HFF-Myc (cell line): ENCODE results near the gene TLE5.

Source experiments
- DNase-seq: peaks from one replicate; pipeline ENCODE4 v3.0.0-alpha.2; 2011; ENCODE audit warnings: low read depth; ENCODE audit errors: extremely low read depth
- H3K4me3 ChIP-seq: replicated peaks from 2 replicates; pipeline ENCODE4 v1.5.1; 2011; ENCODE audit warnings: low read depth, mild to moderate bottlenecking, control low read depth, low read length
- TF ChIP-seq, protein P1 (sequence below): IDR thresholded peaks from 2 replicates; pipeline ENCODE4 v1.5.1; 2012; ENCODE audit warnings: mild to moderate bottlenecking, low read depth, low read length, control low read depth; ENCODE audit errors: missing control alignments

TLE5 gene

DNA sequence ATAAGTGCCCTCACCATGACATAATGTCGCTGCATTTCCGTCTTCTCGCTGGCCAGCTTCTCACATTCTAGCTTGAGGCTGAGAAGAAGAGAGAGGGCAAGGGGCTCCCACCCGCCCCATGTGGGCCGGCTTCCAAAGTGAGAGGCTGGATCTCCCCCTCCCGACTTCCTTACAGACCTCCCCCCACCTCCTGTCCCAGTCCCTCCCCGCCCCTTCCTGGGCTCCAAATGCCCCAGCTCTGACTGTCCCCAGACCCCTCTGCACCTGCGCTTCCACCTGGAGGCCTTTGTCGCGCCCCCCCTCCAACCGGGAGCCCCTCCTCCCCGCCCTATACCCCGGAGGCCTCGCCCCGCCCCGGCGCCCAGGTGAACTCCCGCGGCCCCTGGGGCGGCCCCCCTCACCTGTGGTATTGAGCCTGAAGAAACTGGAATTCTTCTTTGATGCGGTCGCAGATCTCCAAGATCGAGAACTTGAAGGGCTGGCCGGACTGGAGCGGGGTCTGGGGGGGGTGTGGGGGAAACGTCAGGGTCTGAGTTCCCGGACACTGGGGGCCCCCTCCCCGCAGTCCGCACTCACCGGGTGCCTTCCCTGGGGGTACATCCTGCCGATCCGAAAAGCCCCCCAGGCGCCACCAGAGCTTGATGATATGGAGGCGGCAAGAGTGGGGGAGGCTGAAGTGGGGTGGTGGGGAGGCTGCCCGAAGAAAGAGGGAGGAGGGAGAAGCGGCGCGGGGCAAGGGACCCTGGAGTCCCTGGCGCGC, 33.8 kb downstream of the TLE5 start:
- TF ChIP-seq, protein P1, sequence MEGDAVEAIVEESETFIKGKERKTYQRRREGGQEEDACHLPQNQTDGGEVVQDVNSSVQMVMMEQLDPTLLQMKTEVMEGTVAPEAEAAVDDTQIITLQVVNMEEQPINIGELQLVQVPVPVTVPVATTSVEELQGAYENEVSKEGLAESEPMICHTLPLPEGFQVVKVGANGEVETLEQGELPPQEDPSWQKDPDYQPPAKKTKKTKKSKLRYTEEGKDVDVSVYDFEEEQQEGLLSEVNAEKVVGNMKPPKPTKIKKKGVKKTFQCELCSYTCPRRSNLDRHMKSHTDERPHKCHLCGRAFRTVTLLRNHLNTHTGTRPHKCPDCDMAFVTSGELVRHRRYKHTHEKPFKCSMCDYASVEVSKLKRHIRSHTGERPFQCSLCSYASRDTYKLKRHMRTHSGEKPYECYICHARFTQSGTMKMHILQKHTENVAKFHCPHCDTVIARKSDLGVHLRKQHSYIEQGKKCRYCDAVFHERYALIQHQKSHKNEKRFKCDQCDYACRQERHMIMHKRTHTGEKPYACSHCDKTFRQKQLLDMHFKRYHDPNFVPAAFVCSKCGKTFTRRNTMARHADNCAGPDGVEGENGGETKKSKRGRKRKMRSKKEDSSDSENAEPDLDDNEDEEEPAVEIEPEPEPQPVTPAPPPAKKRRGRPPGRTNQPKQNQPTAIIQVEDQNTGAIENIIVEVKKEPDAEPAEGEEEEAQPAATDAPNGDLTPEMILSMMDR, result no peak
- DNase-seq, result no peak
- H3K4me3 ChIP-seq, result peak overlapping the region; percentile 41

DNA sequence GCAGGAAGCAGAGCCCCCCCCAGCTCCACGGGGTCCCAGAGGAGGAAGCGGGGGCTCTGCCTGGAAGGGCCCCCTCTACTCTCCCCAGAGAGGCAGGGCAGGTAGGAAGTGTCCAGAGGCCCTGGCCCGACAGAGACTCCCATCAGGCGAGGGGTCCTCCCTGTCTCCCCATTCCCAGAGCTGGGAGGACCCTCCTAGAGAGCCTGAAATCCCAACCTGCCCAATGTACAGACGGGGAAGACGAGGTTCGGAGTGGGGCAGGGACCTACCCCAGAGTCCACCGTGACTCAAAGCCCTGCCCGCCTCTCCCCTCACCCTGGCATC, 34.4 kb downstream of the TLE5 start:
- H3K4me3 ChIP-seq, result no peak overlapping the region
- TF ChIP-seq, protein P1, result no peak

DNA sequence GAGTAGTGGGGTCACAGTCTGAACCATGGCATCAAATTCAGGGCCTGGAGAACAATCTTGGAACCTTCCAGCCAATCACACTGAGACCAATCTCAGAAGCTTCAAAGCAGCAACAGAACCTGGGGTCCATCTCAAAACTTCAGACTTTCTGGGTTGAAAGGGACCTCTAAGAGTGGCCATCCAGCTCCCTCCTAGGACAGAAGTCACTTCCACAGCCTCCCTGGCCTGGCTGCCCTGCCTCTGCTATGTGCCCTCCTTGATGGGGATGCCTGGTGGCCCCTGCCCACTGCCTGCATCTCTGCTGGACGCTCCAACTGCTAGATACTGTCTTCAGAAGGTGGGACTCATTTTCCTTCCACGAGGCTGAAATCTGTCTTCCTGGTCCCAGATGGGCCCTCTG, 35.0 kb downstream of the TLE5 start:
- TF ChIP-seq, protein P1, result no peak
- H3K4me3 ChIP-seq, result no peak overlapping the region
- DNase-seq, result no peak

More for the DNA sequence above, 34.4 kb downstream of the TLE5 start:
- no peak for DNase-seq

DNA sequence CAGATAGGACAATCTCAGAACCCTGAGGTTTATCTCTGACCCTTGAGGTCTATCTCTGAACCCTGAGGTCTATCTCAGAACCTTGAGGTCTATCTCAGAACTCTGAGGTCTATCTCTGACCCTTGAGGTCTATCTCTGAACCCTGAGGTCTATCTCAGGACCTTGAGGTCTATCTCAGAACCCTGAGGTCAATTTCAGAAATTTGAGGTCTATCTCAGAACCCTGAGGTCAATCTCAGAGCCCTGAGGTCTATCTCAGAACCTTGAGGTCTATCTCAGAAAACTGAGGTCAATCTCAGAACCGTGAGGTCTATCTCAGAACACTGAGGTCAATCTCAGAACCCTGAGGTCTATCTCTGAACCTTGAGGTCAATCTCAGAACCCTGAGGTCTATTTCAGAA, 35.5 kb downstream of the TLE5 start:
- no peak for DNase-seq
- no peak overlapping the region for H3K4me3 ChIP-seq
- TF ChIP-seq, protein P1, result no peak

DNA sequence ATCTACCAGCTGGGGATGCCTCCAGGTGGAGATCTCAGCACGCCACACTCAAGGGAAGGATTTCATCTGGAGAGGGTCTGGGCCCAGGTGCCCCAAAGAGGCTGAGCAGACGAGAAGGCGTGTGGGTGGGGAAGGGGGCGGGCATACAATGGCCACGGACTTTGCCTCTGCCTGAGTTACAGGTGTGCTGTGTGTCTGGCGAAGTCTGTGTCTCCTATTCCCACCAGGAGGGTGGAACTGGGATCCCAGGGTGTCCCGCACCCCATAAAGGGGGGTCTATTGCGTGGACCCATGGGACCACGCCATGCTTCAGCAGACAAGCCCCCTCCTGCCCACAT, 36.8 kb downstream of the TLE5 start:
- no peak for DNase-seq
- TF ChIP-seq, protein P1, result no peak
- H3K4me3 ChIP-seq, result no peak overlapping the region

DNA sequence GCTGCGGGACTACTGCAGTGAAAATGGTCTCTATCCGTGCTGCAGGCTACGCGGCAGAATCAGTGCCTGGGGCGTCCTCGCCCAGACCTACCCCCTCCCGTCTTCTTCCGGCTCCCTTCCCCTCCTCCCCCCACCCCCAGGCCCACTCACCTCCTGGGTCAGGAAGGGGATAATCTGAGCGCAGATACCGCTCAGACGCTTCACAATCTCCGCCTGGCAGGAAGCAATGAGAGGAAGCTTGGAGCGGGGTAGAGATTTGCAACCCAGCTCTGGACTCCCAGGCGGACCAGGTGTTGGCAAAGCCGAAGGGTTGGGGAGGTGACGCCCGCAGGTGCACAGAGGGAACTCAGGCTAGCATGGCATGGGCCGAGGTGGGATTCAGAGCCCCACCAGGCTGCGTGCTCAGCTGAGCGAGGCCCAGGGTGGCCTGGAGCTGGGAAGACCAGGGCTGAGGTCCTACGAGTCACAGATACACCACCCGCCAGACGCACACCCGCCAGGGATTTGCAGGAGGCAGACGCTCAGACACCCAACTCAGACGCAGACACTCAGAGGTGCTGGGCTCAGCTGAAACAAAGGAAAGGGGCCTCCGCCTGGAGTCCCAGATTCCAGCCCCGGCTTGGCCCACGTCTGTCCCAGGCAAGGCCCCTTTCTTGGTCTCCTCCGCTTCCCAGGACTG, 37.3 kb downstream of the TLE5 start:
- DNase-seq, result no peak
- no peak overlapping the region for H3K4me3 ChIP-seq
- TF ChIP-seq, protein P1, result no peak
